HEK293T (cell line): ENCODE data around the gene DTNB.

Experiments used
- CTCF ChIA-PET: fragments of 350-600 bp; formaldehyde crosslinking; extraction: SDS; loops from one replicate; lab custom pipeline; 2021; ENCODE audit warnings: antibody characterized with exemption, inconsistent platforms; lab: Yijun Ruan, JAX
- POLR2A ChIA-PET: fragments of 350-600 bp; formaldehyde crosslinking; extraction: SDS; loops from one replicate; lab custom pipeline; 2020; ENCODE audit warnings: antibody characterized with exemption, inconsistent platforms; lab: Yijun Ruan, JAX
- DNase-seq: peaks from one replicate; pipeline ENCODE4 v3.0.0; 2012; ENCODE audit warnings: mixed read lengths; ENCODE audit errors: extremely low spot score
- ARNT ChIP-seq: fragments of 450-650 bp; IDR thresholded peaks from 2 replicates; pipeline ENCODE4 v1.6.1; 2017; ENCODE audit warnings: mild to moderate bottlenecking
- BHLHE40 ChIP-seq: fragments of 450-650 bp; IDR thresholded peaks from 2 replicates; pipeline ENCODE4 v1.6.1; 2016; ENCODE audit warnings: mild to moderate bottlenecking, moderate library complexity, borderline replicate concordance
- CTBP1 ChIP-seq: fragments of 450-650 bp; IDR thresholded peaks from 2 replicates; pipeline ENCODE4 v1.6.1; 2016; ENCODE audit warnings: borderline replicate concordance
- ELF4 ChIP-seq: fragments of 450-650 bp; IDR thresholded peaks from 2 replicates; pipeline ENCODE4 v1.6.1; 2017; ENCODE audit warnings: antibody characterized with exemption
- FOXA1 ChIP-seq: fragments of 450-650 bp; IDR thresholded peaks from 2 replicates; pipeline ENCODE4 v1.6.1; 2016; ENCODE audit warnings: mild to moderate bottlenecking
- FOXK2 ChIP-seq: fragments of 450-650 bp; IDR thresholded peaks from 2 replicates; pipeline ENCODE4 v1.6.1; 2016; ENCODE audit warnings: mild to moderate bottlenecking
- FOXM1 ChIP-seq: fragments of 450-650 bp; IDR thresholded peaks from 2 replicates; pipeline ENCODE4 v1.6.1; 2017; ENCODE audit warnings: mild to moderate bottlenecking, borderline replicate concordance
- HDGF ChIP-seq: fragments of 450-650 bp; IDR thresholded peaks from 2 replicates; pipeline ENCODE4 v1.6.1; 2017; ENCODE audit warnings: antibody characterized with exemption, borderline replicate concordance
- L3MBTL2 ChIP-seq: fragments of 450-650 bp; conservative IDR thresholded peaks from 2 replicates; pipeline ENCODE4 v1.6.1; 2016; ENCODE audit warnings: mild to moderate bottlenecking
- LEF1 ChIP-seq: fragments of 450-650 bp; IDR thresholded peaks from 2 replicates; pipeline ENCODE4 v1.6.1; 2017; ENCODE audit warnings: mild to moderate bottlenecking, borderline replicate concordance
- NFRKB ChIP-seq: fragments of 450-650 bp; IDR thresholded peaks from 2 replicates; pipeline ENCODE4 v1.6.1; 2016; ENCODE audit warnings: mild to moderate bottlenecking, moderate library complexity
- SP1 ChIP-seq: fragments of 450-650 bp; IDR thresholded peaks from 2 replicates; pipeline ENCODE4 v1.6.1; 2017
- SUZ12 ChIP-seq: fragments of 450-650 bp; IDR thresholded peaks from 2 replicates; pipeline ENCODE4 v1.6.1; 2016; ENCODE audit warnings: mild to moderate bottlenecking
- TARDBP ChIP-seq: fragments of 450-650 bp; IDR thresholded peaks from 2 replicates; pipeline ENCODE4 v1.6.1; 2016
- ZNF384 ChIP-seq: fragments of 450-650 bp; IDR thresholded peaks from 2 replicates; pipeline ENCODE4 v1.6.1; 2016
- TF ChIP-seq, protein P1 (sequence below): fragments of 450-650 bp; IDR thresholded peaks from 2 replicates; pipeline ENCODE4 v1.6.1; 2016

Gene DTNB

DNA sequence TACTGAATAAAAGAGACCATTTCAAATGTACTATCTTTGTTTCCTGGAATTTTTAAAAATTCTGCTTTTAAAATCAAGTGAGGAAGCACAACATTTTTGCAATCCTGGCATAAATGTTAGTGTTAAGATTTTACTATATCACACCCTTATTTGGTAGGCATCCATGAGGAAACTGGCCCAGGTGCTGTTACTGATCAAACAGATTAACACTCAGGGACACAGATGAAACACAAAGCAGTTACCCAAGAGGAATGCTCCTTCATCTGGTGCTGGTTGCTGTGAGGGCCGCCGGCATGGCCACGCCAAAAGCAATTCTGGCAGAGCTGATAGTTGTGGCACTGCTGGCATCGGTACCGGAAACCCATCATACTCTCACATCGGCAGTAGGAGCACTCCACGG lies 96.8 kb downstream of the DTNB start:
- ChIA-PET POLR2A (no interaction called here), CTCF (no interaction called here)
- DNase-seq, result no peak
- TF ChIP-seq LEF1 (no peak), FOXM1 (no peak), SP1 (no peak), L3MBTL2 (no peak), BHLHE40 (no peak), TARDBP (no peak), HDGF (no peak), ARNT (no peak), FOXK2 (no peak), SUZ12 (no peak), ELF4 (no peak), ZNF384 (no peak), NFRKB (no peak), FOXA1 (no peak), CTBP1 (no peak)
- TF ChIP-seq, protein P1, sequence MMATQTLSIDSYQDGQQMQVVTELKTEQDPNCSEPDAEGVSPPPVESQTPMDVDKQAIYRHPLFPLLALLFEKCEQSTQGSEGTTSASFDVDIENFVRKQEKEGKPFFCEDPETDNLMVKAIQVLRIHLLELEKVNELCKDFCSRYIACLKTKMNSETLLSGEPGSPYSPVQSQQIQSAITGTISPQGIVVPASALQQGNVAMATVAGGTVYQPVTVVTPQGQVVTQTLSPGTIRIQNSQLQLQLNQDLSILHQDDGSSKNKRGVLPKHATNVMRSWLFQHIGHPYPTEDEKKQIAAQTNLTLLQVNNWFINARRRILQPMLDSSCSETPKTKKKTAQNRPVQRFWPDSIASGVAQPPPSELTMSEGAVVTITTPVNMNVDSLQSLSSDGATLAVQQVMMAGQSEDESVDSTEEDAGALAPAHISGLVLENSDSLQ, result no peak

DNA sequence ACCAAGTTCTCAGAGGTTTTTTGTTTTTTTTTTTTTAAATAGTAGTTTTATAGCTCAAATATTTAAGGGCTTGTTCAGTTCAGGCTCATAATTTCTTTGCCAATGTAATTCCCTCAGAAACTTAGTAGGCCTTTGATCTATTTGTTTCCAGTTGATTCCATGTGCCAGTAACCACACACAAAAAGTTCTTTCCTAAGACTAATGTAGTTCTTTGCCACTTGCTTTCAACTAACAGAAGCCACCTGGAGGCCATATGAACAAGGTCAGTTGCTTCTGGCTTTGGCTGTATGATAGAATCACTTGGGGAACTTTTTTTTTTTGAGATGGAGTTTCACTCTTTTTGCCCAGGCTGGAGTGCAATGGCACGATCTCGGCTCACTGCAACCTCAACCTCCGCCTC lies 100.7 kb downstream of the DTNB start:
- no peak for DNase-seq
- ChIA-PET CTCF (no interaction called here), POLR2A (no interaction called here)
- no peak for TF ChIP-seq TARDBP
- TF ChIP-seq SUZ12, result no peak
- no peak for TF ChIP-seq CTBP1
- no peak for TF ChIP-seq ARNT
- TF ChIP-seq ZNF384, result no peak
- no peak for TF ChIP-seq NFRKB
- TF ChIP-seq FOXM1, result no peak
- TF ChIP-seq LEF1, result no peak
- no peak for TF ChIP-seq FOXK2
- TF ChIP-seq, protein P1, result no peak

DNA sequence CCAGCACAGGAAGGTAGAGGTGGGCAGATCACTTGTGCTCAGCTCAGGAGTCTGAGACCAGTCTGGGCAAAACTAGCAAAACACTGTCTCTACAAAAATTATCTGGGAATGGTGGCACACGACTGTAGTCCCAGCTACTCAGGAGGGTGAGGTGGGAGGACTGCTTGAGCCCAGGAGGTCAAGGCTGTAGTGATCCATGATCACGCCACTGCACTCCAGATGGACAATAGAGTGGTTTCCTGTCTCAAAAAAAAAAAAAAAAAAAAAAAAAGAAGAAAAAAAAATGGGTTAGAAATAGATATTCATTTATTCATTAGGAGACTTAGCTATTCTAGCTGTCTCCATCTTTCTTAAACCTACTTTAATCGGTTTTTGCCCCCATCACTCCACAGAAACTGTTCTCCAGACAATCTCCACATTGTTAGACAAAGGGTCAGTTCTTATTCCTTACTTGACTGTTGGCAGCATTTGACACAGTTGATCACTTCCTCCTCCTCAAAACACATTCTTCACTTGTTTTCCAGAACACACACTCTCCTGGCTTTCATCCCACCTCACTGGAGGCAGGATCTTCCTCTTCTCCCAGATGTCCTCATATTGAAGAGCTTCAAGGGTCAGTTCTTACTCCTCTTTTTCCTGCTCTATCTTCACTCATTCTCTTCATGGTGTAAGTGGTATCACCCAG lies 103.1 kb downstream of the DTNB start:
- TF ChIP-seq SP1 (no peak), HDGF (no peak), L3MBTL2 (no peak), LEF1 (no peak), ZNF384 (no peak), ARNT (no peak), BHLHE40 (no peak), CTBP1 (no peak), TARDBP (no peak)
- CTCF ChIA-PET, result no interaction called here
- POLR2A ChIA-PET, result no interaction called here

DNA sequence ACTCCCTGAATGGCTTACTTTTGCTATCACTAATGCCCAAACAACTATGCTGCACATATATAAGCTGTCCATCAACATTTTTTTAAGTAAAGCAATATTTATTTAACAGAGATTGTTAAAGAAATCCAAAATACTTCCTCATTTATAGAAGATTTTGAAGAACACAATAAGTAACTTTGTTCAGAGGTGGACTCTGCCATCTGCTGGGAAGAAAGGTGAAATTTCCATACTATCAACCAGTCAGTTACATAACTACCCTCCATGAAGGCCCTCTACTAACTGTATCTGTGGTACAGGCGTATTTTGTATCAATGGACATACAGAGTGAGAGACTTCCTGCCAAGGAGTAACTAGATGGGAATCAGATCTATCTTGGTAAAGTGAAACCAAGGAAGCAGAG lies 106.0 kb downstream of the DTNB start:
- ChIA-PET CTCF (no interaction called here), POLR2A (no interaction called here)
- peak; percentile 28 for DNase-seq
- TF ChIP-seq, protein P1, result no peak
- TF ChIP-seq FOXM1 (no peak), HDGF (no peak), LEF1 (no peak), L3MBTL2 (no peak), FOXA1 (no peak), ZNF384 (no peak), SUZ12 (no peak)

More for the DNA sequence above, 103.1 kb downstream of the DTNB start:
- DNase-seq, result no peak

DNA sequence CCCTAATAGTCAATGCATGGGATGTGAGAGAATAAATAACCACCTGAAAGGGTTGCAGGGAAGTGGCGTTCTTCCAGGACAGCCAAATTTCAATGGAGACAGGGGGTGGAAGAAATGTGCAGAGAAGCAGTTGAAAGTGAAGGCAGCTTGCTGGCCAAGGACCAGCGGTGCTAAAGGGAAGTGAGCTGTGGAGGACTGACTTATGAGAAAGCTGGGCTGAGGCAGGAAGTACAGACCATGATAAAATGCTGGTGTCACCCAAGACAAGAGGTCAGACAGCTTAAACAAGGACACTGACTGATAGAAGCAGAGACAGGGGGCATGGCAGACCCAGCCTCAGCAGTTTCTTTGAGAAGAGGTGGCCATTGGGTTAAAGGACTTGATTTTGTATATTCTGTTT lies 106.7 kb downstream of the DTNB start:
- TF ChIP-seq HDGF (no peak), FOXK2 (no peak), CTBP1 (no peak), FOXM1 (no peak), ZNF384 (no peak), ELF4 (no peak), L3MBTL2 (no peak), SUZ12 (no peak), NFRKB (no peak)
- POLR2A ChIA-PET, result no interaction called here
- DNase-seq, result no peak
- CTCF ChIA-PET, result interaction anchor here (0.6 kb wide), 1 partner anchor 229 kb away, joined by 4 read pairs; no protein-coding TSS in a partner anchor

DNA sequence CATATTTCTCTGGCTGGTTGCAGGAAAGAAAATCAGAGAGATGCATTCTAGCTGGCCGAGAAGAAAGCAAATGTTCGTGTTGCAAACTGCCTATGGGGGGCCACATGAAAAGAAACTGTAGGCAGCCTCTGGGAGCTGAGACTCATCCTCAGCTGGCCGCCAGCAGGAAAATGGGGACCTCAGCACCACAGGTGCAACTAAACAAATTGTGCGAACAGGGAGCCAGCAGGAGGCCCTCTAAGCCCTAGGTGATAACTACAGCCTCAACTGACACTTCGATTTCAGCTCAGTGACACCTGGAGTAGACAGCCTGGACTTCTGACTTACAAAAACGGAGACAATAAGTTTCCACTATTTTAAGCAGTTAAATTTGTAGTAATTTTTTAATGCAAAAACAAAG lies 107.3 kb downstream of the DTNB start:
- TF ChIP-seq ELF4 (no peak), SP1 (no peak), FOXK2 (no peak), HDGF (no peak), BHLHE40 (no peak), L3MBTL2 (no peak), LEF1 (no peak), ZNF384 (no peak)
- POLR2A ChIA-PET, result no interaction called here
- DNase-seq, result no peak
- CTCF ChIA-PET, result interaction anchor here (0.6 kb wide), 1 partner anchor 229 kb away, joined by 4 read pairs; no protein-coding TSS in a partner anchor
